Activated naive CD4-positive, alpha-beta T cell treated with anti-CD3 and anti-CD28 coated beads for 36 hours (primary cell): ENCODE data around the gene ARHGAP23. TPM values are rescaled to one million over a fixed set of nuclear protein-coding genes. Genes with fewer than 3 reads are reported as not detected.
"Not testable (repeated sequence)": the region's sequence is repeated elsewhere in the genome, so short reads cannot be mapped to it uniquely, and the experiment has no call there.

ENCODE experiments used
- CTCF ChIA-PET: fragments of 350-600 bp; sonication (Branson Sonifier 250); formaldehyde crosslinking; loops from one replicate; lab custom pipeline; 2021; ENCODE audit warnings: antibody characterized with exemption; lab: Charles Lee
- DNase-seq: peaks from one replicate; pipeline ENCODE4 v3.0.0-alpha.2; 2020
- H3K27ac Mint-ChIP-seq: one replicate; pipeline ENCODE4 v1.8.0; 2021; ENCODE audit warnings: mild to moderate bottlenecking, mixed read lengths
- H3K27me3 Mint-ChIP-seq: one replicate; pipeline ENCODE4 v1.8.0; 2021; ENCODE audit warnings: low read depth, mixed read lengths
- H3K36me3 Mint-ChIP-seq: one replicate; pipeline ENCODE4 v1.8.0; 2021; ENCODE audit warnings: low read depth, mixed read lengths
- H3K4me1 Mint-ChIP-seq: one replicate; pipeline ENCODE4 v1.8.0; 2021; ENCODE audit warnings: low read depth, mixed read lengths
- H3K4me3 Mint-ChIP-seq: one replicate; pipeline ENCODE4 v1.8.0; 2021; ENCODE audit warnings: mild to moderate bottlenecking, moderate library complexity, mixed read lengths
- H3K9me3 Mint-ChIP-seq: one replicate; pipeline ENCODE4 v1.8.0; 2021; ENCODE audit warnings: mixed read lengths
- intact Hi-C: fragments of 100-400 bp; cut with micrococcal nuclease; formaldehyde crosslinking; loops from one replicate; pipeline ENCODE4 v1.15.1; 2023
- total RNA-seq, 2 experiments: library from RNA; stranded (reverse); gene quantifications; one replicate each; pipeline ENCODE4 v1.2.3, GENCODE V29; 2021

Gene ARHGAP23
- total RNA-seq, 2 experiments from 2014 or later: 0.52 to 1.0 TPM

GRCh38 chr17:38503286-38503913 is 75.1 kb downstream of the ARHGAP23 start:
- H3K9me3 Mint-ChIP-seq, H3K27me3 Mint-ChIP-seq, H3K36me3 Mint-ChIP-seq, CTCF ChIA-PET, H3K4me3 Mint-ChIP-seq, H3K27ac Mint-ChIP-seq, DNase-seq, H3K4me1 Mint-ChIP-seq, intact Hi-C loops: not testable (repeated sequence)

- H3K4me3 Mint-ChIP-seq: no peak overlapping the region
- CTCF ChIA-PET: no interaction called here
- intact Hi-C loops: no loop called here
- peaks cover 11% of the 10 kb centered on the region for H3K27me3 Mint-ChIP-seq
- DNase-seq: no peak
- no peaks in the 10 kb centered on the region for H3K4me1 Mint-ChIP-seq
- H3K36me3 Mint-ChIP-seq: no peaks in the 10 kb centered on the region
- no peak overlapping the region for H3K27ac Mint-ChIP-seq
- no peaks in the 10 kb centered on the region for H3K9me3 Mint-ChIP-seq
These were observed 76.0 kb downstream of the ARHGAP23 start for GRCh38 chr17:38504216-38504615.

GRCh38 chr17:38507436-38507835 is 79.2 kb downstream of the ARHGAP23 start:
- Mint-ChIP-seq H3K27me3 (peaks cover 31% of the 10 kb centered on the region), H3K36me3 (no peaks in the 10 kb centered on the region), H3K4me1 (peaks cover 10% of the 10 kb centered on the region), H3K4me3 (no peak overlapping the region), H3K9me3 (no peaks in the 10 kb centered on the region), H3K27ac (no peak overlapping the region)
- intact Hi-C loops: loop anchor here (5.0 kb wide), 1 partner anchor 240 kb away; the partner anchor contains the start of gene PCGF2
- CTCF ChIA-PET: interaction anchor here (1.8 kb wide), 1 partner anchor 15 kb away, joined by 4 read pairs; no protein-coding TSS in a partner anchor
- no peak for DNase-seq

GRCh38 chr17:38507921-38508569 is 79.8 kb downstream of the ARHGAP23 start:
- DNase-seq: no peak
- peaks cover 34% of the 10 kb centered on the region for H3K27me3 Mint-ChIP-seq
- H3K9me3 Mint-ChIP-seq: no peaks in the 10 kb centered on the region
- CTCF ChIA-PET: interaction anchor here (1.1 to 1.8 kb wide), 2 partner anchors 9 to 15 kb away, joined by 3 to 4 read pairs; no protein-coding TSS in a partner anchor
- no peaks in the 10 kb centered on the region for H3K36me3 Mint-ChIP-seq
- no peak overlapping the region for H3K27ac Mint-ChIP-seq
- peaks cover 10% of the 10 kb centered on the region for H3K4me1 Mint-ChIP-seq
- H3K4me3 Mint-ChIP-seq: no peak overlapping the region
- intact Hi-C loops: loop anchor here (5.0 kb wide), 1 partner anchor 239 kb away; the partner anchor contains the start of gene PCGF2

GRCh38 chr17:38508570-38508950 is 80.3 kb downstream of the ARHGAP23 start:
- Mint-ChIP-seq H3K4me3 (no peak overlapping the region), H3K36me3 (no peaks in the 10 kb centered on the region), H3K4me1 (peaks cover 10% of the 10 kb centered on the region), H3K9me3 (no peaks in the 10 kb centered on the region), H3K27ac (no peak overlapping the region), H3K27me3 (peaks cover 34% of the 10 kb centered on the region)
- intact Hi-C loops: loop anchor here (5.0 kb wide), 1 partner anchor 239 kb away; the partner anchor contains the start of gene PCGF2
- CTCF ChIA-PET: interaction anchor here (0.9 to 1.8 kb wide), 10 partner anchors 9 to 159 kb away, joined by 3 to 14 read pairs (median 3); no protein-coding TSS in a partner anchor
- DNase-seq: no peak

- intact Hi-C loops: loop anchor here (1.0 to 5.0 kb wide), 2 partner anchors 17 to 238 kb away; partner anchors contain the start of gene PCGF2
- H3K4me1 Mint-ChIP-seq: peaks cover 10% of the 10 kb centered on the region
These were observed 80.9 kb downstream of the ARHGAP23 start for GRCh38 chr17:38508954-38509771.

GRCh38 chr17:38509772-38510420 is 81.6 kb downstream of the ARHGAP23 start:
- no peaks in the 10 kb centered on the region for H3K36me3 Mint-ChIP-seq
- H3K27me3 Mint-ChIP-seq: peaks cover 34% of the 10 kb centered on the region
- H3K27ac Mint-ChIP-seq: no peak overlapping the region
- DNase-seq: no peak
- intact Hi-C loops: loop anchor here (1.0 to 5.0 kb wide), 2 partner anchors 18 to 237 kb away; partner anchors contain the start of gene PCGF2
- H3K4me1 Mint-ChIP-seq: peaks cover 10% of the 10 kb centered on the region
- H3K4me3 Mint-ChIP-seq: peak overlapping the region; percentile 78
- no peaks in the 10 kb centered on the region for H3K9me3 Mint-ChIP-seq
- CTCF ChIA-PET: interaction anchor here (0.5 to 1.6 kb wide), 14 partner anchors 12 to 1167 kb away, joined by 3 to 14 read pairs (median 3); no protein-coding TSS in a partner anchor

More at GRCh38 chr17:38508954-38509771, 80.9 kb downstream of the ARHGAP23 start:
- Mint-ChIP-seq H3K9me3 (no peaks in the 10 kb centered on the region), H3K27me3 (peaks cover 34% of the 10 kb centered on the region), H3K36me3 (no peaks in the 10 kb centered on the region), H3K27ac (peak overlapping the region; percentile 56), H3K4me3 (peak overlapping the region; percentile 78)
- DNase-seq: peak; percentile 87
- CTCF ChIA-PET: interaction anchor here (0.5 to 1.6 kb wide), 15 partner anchors 8 to 1167 kb away, joined by 3 to 14 read pairs (median 3); no protein-coding TSS in a partner anchor

- Mint-ChIP-seq H3K27me3 (peaks cover 34% of the 10 kb centered on the region), H3K4me3 (peak overlapping the region; percentile 18), H3K9me3 (no peaks in the 10 kb centered on the region), H3K36me3 (no peaks in the 10 kb centered on the region), H3K4me1 (peaks cover 10% of the 10 kb centered on the region), H3K27ac (no peak overlapping the region)
- no peak for DNase-seq
- intact Hi-C loops: no loop called here
- CTCF ChIA-PET: interaction anchor here (1.0 to 1.6 kb wide), 2 partner anchors 24 to 156 kb away, joined by 3 to 14 read pairs; no protein-coding TSS in a partner anchor
These were observed 82.3 kb downstream of the ARHGAP23 start for GRCh38 chr17:38510421-38511149.

- Mint-ChIP-seq H3K9me3 (no peaks in the 10 kb centered on the region), H3K4me3 (peak overlapping the region; percentile 18), H3K27me3 (peaks cover 34% of the 10 kb centered on the region), H3K36me3 (no peaks in the 10 kb centered on the region), H3K4me1 (peaks cover 10% of the 10 kb centered on the region), H3K27ac (no peak overlapping the region)
- intact Hi-C loops: no loop called here
- CTCF ChIA-PET: interaction anchor here (1.4 kb wide), 1 partner anchor 26 kb away, joined by 4 read pairs; no protein-coding TSS in a partner anchor
- no peak for DNase-seq
These were observed 83.2 kb downstream of the ARHGAP23 start for GRCh38 chr17:38511150-38512108.

- Mint-ChIP-seq H3K4me3 (no peak overlapping the region), H3K27ac (no peak overlapping the region), H3K9me3 (no peaks in the 10 kb centered on the region), H3K27me3 (peaks cover 36% of the 10 kb centered on the region), H3K4me1 (peaks cover 10% of the 10 kb centered on the region), H3K36me3 (no peaks in the 10 kb centered on the region)
- intact Hi-C loops: no loop called here
- no peak for DNase-seq
- CTCF ChIA-PET: interaction anchor here (1.4 kb wide), 1 partner anchor 27 kb away, joined by 4 read pairs; no protein-coding TSS in a partner anchor
These were observed 84.3 kb downstream of the ARHGAP23 start for GRCh38 chr17:38512473-38513058.
